GM18499 (cell line): ENCODE measurements around the gene MAF.

Source experiments
- ATAC-seq: cut with Tn5 transposase; IDR thresholded peaks from one replicate; pipeline ENCODE4 v1.9.1; 2021; ENCODE audit warnings: moderate number of reproducible peaks; ENCODE audit not compliant: insufficient read depth, unreplicated experiment

Gene MAF

GRCh38 chr16:79613009-79613408, 12.5 kb upstream of the MAF start:
- no peak for ATAC-seq

- no peak for ATAC-seq
Measured at GRCh38 chr16:79612207-79612606, 11.7 kb upstream of the MAF start.

- no peak for ATAC-seq
Measured at GRCh38 chr16:79610771-79611170, 10.2 kb upstream of the MAF start.

GRCh38 chr16:79609861-79610260, 9.3 kb upstream of the MAF start:
- ATAC-seq, result no peak

GRCh38 chr16:79608976-79609375, 8.4 kb upstream of the MAF start:
- no peak for ATAC-seq

- no peak for ATAC-seq
Measured at GRCh38 chr16:79607587-79607986, 7.0 kb upstream of the MAF start.

GRCh38 chr16:79605999-79606398, 5.5 kb upstream of the MAF start:
- no peak for ATAC-seq

- no peak for ATAC-seq
Measured at GRCh38 chr16:79603055-79603454, 2.5 kb upstream of the MAF start.

- ATAC-seq, result no peak
Measured at GRCh38 chr16:79602628-79603014, 2.1 kb upstream of the MAF start.

GRCh38 chr16:79601931-79602627, 1.5 kb upstream of the MAF start:
- no peak for ATAC-seq

GRCh38 chr16:79601092-79601930, 774 bp upstream of the MAF start:
- no peak for ATAC-seq

GRCh38 chr16:79599837-79600637, 500 bp downstream of the MAF start:
- no peak for ATAC-seq

- ATAC-seq, result no peak
Measured at GRCh38 chr16:79599256-79599836, 1.2 kb downstream of the MAF start.

- no peak for ATAC-seq
Measured at GRCh38 chr16:79598348-79599181, 2.0 kb downstream of the MAF start.

- ATAC-seq, result no peak
Measured at GRCh38 chr16:79598063-79598347, 2.5 kb downstream of the MAF start.

GRCh38 chr16:79597277-79598062, 3.1 kb downstream of the MAF start:
- no peak for ATAC-seq

- no peak for ATAC-seq
Measured at GRCh38 chr16:79595931-79596450, 4.5 kb downstream of the MAF start.

GRCh38 chr16:79595231-79595641, 5.3 kb downstream of the MAF start:
- no peak for ATAC-seq

- no peak for ATAC-seq
Measured at GRCh38 chr16:79593754-79594153, 6.8 kb downstream of the MAF start.
